NOMO-1 (cell line): ENCODE measurements around the gene ASCL3.
"Not testable (repeated sequence)": the region's sequence is repeated elsewhere in the genome, so short reads cannot be mapped to it uniquely, and the experiment has no call there.

Source experiments
- DNase-seq, 2 experiments: peaks; one replicate each; lab custom pipeline; 2025; ENCODE audit not compliant: unreplicated experiment in 2 of 2; lab: John Stamatoyannopoulos, UW

ASCL3 gene, protein sequence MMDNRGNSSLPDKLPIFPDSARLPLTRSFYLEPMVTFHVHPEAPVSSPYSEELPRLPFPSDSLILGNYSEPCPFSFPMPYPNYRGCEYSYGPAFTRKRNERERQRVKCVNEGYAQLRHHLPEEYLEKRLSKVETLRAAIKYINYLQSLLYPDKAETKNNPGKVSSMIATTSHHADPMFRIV

DNA sequence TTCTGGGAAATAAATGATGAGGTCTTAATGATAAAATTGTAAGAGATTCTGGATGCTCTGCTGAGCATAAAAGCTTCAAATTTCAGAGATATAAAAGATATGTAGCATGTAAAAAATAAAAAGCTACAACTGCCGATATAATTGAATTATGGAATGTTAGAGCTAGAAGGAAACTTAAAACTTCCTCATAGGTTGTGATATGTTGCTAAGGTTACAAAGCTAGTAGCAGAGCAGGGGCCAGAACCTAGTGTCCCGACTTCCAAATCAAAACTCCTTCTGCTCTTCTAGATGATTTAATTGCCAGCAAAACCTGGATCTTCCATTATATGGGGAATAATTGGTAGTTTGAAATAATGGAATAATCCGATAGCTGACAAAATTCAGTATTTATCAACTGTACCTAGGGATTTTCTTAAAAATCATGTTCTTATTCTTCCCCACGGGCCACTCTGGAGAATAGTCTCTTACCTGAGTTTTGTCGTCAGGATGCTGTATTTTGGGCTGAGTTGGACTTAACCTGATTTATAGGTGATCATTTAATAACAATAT is at the start of gene ASCL3:
TSS of gene ASCL3 (minus strand) at position 499 of the 549 bp plus-strand sequence. CDS start 4,855 bp downstream, outside the sequence.
- DNase-seq: no peak

DNA sequence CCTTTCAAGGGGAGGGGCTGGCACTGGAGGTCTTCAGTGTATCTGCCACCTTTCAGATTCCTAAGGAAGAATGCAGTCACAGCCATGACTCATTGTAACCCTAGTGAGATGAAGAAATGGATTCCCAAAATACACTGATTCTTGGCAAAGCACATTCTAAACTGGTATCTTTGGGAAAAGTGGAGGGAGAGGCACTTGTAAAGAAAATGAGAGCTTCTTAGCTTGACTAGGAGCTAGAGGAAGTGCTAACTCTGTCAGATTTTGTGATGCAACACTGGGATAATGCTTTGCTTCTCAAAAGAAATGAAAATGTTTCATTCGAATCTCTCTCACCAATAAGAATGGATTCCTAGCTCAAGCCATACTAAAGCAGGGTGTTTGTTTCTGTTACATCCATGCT is 46.6 kb upstream of the ASCL3 start:
- DNase-seq: peak in 1 of 2 experiments; percentile 44

DNA sequence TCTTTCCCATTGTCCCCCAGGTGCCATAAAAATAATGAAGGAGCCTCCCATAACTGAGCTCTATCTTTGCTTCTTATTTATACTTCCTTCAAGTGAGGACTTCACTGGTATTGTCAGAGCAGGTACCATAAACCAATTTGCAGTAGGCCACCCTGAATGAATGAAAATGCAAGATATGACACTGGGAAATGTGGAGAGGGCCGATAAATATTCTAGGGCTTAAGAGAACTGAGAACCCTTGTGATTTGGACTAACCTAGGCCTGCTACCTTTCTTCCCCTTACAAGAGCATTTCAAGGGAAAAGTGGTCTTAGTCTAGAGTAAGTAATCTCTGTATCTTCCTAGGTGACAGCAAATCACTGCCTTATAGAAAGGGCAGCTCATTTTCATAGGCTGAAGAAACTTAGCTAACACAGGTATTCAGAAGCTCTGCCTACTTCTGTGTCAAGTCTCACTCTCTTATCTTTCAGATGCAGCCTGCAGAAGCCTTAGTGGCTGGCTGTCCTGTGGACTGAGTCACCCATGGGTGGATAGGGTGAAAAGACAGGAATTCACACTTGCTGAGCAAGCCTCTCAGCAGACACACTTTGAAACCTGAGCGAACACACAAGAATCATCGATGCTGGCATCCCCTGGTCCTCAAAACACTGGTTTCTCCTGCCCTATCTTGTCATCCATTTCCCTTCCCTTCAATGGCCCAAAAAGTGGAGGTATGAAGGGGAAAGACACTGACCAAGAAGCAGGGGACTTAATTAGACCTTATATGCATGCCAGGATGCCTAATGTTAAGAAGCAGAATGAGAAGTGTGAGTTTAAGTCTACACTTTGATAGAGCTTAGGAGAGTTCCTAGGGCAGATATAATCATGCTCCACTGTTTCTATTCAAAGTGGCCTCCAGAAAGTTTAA is 45.8 kb upstream of the ASCL3 start:
- DNase-seq: no peak

DNA sequence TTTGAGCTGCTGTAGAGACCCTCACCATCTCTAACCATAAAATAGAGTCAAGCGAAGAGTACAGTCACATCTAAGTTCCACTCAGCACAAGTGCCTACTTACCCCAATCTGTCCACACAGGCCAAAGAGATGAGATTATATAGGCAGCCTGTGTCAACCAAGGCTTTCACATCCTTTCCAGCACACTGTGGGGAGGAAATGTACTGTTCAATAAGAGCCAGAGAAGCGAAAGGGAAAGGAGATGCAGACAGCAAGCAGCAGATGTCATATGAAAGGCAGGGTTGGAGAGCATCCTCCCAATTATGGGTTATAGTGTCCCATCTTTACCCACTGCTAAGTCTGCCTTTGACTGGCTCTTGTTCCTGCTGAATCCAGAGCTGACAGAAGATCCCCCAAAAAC is 44.6 kb upstream of the ASCL3 start:
- no peak for DNase-seq

DNA sequence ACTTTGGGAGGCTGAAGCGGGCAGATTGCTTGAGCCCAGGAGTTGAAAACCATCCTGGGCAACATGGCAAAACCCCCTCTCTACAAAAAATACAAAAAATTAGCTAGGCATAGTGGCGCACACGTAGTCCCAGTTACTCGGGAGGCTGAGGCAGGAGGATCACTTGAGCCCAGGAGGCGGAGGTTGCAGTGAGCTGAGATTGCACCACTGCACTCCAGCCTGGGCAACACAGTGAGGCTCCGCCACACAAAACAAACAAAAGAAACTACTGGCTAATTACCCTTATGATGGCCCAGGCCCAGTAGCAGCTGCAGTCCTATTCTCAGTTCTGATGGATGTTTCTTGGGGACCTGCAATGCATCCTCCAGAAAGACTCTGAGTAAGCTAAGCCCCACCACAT is 44.0 kb upstream of the ASCL3 start:
- DNase-seq: not testable (repeated sequence)

DNA sequence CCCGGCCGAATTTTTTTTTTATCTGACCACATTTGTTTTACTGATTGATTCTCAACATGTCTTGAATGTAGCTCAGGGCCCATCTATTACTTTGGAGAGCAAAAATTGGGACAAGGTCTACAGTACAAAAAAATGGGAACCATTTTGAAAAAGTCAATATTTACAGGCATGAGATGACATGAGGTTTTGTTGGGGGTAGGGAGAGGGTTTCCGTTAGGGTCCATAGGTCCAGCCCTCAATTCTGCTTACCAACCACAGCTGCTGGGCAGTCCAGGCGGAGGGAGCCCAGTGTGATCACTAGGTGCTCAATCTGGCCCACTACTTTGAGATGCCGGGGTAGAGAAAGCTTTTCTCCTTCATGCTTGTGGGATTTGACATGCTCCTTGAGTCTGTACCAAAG is 42.6 kb upstream of the ASCL3 start:
- DNase-seq: no peak

DNA sequence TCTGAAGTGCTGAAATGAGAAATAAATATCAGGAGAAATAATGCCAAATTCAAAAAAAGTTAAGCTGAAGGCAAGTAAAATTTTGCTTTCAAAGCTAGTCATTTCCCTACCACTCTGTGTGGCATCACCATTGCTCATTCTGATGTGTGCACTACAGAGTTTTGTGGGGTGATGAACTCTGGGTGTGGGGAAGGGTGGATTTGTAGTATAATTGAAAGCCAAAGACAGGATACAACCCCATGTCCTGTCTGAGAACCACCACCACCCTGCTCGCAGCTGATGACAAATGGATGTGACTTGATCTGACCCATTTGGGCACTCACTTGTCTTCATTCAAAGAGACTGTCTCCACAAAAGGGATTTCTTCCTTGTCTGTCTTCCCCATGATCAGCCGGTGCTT is 40.7 kb upstream of the ASCL3 start:
- DNase-seq: no peak

DNA sequence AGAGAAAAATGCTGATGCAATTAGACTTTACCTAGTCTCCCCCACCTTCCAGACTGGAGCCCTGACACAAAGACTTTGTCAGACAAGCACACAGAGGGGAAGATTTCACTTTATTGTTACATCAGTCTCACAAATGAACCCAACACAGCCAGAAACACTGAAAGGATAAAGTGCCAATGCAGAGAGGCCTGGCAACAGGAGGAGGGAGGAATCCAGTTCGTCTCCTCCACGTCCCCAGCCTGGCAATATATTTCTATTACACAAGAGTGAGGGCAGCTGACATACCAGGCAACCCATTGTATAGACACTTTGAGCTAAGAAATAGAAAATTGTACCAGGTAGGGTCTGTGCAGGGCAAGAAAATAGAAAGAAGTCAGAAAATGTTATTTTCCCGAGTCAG is 37.7 kb upstream of the ASCL3 start:
- DNase-seq: no peak

DNA sequence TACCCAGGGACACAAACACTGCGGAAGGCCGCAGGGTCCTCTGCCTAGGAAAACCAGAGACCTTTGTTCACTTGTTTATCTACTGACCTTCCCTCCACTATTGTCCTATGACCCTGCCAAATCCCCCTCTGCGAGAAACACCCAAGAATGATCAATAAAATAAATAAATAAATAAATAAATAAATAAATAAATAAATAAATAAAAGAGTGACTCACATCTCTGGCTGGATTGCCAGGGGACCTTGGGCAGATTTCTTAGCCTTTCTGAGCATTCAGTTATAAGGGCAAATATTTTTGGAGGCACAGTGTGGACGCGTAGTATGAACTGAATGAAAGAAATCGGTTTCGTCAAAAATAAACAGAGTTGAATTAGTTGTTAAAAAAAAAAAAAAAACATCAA is 36.5 kb upstream of the ASCL3 start:
- not testable (repeated sequence) for DNase-seq

DNA sequence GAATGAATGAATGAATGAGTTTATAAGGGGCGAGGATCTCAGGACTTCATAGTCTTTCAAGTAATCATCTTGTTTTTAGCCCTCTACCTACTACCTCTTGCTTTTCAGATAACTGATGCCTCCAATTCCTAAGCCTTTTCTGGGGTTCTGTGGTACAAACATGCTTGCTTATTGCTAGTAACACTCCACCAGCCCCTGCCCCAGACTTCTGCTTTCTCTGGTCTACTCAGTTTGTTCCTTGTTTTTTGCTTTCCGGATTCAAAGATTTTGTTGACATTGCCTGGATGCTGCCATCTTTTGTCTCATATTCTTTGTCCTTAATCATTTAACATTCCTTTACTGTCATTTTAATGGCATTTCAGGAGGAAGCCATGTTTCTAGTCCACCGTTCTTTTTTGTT is 30.3 kb upstream of the ASCL3 start:
- DNase-seq: no peak

DNA sequence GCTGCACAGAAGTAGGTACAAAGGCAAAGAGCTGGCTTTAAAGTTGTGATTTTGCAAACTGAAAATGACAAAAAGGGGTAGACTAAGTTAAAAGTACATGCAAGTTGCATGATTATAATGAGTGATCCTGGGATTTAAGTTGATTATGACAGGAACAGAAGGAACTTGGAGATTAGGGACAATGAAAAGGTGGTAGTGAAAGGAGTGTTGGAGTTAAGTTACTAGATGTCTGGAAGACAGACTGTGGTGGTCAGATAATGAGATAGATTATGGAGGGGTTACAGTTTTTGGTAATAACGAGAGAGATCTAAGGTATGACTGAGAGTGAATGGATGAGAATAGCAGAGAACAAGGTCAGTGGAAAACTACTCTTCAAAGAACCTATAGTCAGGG is 29.1 kb upstream of the ASCL3 start:
- DNase-seq: no peak

DNA sequence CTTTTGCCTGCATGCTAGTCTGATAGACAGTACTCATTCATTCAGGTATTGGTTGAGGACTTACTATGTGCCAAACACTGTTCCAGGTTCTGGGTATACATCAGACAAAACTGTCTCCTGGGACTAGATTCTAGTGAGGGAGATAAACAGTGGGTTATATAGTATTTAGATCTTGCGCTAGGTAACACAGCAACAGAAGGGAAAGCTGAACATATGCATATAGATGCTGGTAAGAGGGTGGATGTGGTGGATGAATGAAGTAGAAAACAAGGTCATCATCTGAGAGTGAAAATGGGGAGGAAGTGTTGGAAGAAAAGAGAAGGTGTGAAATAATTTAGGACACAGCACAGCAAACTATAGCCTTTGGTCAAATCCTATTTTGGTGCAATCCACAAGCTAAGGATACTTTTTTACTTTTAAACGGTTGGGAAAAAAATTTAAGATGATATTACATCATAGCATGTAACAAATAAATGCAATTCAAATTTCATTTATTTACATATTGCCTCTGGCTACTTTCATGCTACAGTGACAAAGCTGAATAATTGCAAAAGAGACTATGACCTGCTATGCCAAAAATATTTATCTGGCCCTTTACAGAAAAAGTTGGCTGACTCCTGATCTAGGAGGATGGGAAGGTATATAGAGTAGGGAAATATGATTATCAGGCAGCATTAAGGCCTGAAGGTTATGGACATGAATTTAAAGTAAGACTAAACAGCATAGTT is 28.5 kb upstream of the ASCL3 start:
- DNase-seq: no peak

DNA sequence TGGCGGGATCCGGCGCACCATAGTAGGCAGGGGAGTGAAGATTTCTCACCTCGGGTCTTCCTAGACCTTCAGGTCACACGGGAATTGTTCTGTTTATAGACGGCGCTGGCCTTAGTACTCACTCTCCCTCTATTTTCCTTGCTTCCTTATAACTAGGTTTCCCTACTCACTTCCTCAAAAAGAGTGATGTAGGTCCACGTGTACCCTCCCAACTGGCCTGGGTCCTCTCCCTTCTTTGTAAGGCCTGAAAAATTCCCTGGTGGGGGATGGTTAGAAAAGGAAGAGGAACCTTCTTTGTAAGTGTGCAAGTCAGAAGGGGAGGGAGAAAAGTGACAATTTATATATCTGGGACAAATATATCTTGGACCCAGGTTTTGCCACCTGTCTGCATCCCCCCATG is 24.4 kb upstream of the ASCL3 start:
- DNase-seq: no peak

DNA sequence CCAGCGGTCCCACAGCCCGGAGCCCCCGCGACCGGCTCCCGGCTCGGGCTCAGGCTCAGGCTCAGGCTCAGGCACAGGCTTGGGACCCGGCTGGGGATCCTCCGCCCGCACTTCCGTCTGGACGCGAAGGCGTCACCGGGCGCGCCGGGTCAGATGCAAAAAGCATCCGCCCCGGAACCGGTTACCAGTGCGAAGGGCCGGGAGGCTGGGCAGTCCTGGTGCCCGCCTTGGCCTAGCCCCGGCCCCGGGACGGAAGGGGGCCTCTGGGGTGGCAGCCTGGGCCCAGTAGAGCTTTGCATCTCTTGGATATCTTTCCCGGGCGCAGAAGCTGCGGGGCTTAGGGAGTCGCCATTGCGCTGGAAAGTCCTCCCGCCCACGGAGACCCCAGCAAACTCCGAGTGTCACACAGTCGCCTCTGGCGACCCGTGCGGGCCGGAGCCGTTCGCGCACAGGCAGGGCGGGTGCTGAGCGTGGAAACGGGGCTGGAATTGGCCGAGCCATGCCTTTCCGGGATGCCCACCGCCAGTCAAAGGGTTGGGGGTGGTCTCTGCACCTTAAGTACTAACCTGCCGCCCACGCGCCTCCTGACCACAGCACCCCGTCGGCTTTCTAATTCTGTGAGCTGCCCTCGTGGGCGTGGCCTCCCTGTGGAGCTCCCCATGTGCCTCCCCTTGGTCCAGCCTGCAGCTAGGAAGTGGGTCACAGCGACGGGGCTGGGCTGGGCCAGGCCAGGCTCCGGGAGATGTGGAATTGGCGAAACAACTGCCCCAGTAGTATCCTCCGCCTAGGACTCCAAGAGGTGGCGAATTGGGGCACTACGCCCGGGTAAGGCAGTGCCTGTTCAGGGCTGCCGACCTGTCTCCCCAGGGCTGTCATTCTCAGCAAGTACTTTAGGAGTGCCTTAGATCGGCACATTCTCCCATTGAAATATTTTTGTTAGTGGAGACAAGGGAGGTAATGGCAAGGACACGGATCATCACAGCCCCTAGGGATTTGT is 21.8 kb upstream of the ASCL3 start, which contains the start of gene TMEM9B:
TSS of gene TMEM9B (minus strand) at position 119 of the 997 bp plus-strand sequence. CDS start 129 bp downstream, outside the sequence.
- DNase-seq: peak; percentile 89

DNA sequence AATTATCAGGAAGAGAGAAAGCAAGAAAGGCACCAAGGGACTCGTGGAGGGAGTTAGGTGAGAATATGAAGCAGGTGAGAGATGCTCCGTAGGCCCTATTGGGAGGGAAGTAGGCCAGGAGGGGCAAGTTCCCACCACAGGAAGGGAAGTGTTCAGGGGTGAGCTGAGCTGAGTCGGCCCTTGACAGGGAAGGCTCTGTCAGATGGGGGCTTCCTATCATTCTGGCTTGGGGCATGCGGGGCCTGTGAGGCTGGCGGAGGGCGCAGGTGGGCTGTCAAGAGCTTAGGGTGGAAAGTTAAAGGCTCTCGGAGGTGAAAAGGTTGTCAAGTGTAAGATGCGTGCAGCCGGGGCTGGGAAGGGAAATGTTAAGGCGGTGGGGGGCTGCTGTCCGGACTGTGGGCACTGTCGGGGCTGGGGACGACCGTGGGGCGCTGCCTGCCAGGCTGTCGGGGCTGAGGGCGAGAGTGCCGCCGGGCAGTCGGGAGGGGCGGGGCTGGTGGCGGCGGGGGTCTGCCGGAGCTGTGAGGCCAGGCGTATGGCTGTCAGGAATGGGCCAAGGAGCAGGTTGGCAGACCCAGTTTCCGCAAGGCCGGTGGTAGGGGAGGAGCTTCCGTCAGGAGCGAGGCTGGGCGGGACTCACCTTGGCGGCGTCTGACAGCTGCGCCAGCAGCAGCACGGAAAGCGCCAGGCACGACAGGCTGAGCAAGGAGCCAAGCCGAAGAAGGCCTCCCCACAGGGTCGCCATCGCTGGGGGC is 20.9 kb upstream of the ASCL3 start:
- DNase-seq: peak; percentile 77 to 86

DNA sequence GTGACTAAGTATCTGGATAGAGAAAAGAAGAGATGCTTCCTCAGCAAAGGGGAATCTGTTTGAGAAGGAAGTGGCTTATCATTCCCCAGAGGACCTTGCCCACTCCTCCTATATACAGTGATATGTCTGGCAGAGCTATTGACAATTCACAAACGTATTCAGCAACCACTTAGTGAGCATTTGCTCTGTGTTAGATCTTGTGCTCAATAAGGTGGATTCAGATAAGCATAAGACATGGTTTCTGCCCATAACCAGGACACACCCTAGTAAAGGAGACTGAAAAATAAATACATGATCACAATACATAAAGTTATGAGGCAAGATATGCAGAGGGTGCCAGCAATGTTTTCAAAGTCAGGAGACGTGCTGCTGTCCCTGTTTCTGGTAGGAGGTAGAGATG is 20.0 kb upstream of the ASCL3 start:
- no peak for DNase-seq

DNA sequence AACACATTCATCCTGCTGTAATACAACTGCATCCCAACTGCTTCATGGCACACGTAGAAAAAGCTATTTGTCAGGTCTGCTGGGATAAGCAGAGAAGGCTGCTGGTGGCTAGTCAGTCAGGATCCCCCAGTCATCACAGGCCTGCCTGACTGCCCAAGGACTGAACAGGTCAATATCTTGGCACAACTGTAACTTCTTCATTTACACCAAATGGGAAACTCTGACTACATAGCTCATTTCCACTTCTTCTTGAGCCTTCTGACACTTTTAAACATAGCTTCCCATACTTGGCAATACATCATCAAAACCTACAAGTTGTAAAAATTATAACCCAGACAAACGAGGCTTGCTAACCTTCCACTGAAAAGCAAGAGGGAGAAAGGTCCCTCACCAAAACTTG is 18.6 kb upstream of the ASCL3 start:
- no peak for DNase-seq

DNA sequence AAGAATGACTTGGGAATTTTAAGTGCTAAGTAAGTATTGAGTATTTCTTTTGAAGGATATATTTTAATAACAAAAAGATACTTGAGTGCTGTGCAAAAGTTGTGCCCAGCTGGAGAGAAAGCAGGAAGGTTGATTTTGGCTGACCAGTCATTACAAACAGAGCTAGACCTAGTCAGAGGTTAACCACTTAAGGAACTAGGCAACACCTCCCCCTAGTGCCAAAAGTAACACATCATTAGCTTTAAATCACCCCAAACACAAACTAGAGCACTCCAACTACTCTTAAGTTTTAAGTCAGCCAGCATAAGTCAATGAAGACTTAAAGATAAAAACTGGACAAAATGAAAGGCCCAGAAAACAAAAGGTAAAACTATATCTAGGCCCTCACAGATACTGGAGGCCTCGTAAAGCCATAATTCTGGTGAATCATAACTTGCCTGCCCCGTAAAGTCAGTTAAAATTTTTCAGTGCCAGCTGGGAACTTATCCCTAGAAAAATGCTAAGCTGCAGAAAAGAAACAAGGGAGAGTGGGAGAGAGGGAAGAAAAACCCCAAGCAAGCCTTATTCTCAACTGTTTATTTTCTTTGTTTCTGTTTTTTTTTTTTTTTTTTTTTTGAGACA is 16.8 kb upstream of the ASCL3 start:
- DNase-seq: peak; percentile 24 to 54

DNA sequence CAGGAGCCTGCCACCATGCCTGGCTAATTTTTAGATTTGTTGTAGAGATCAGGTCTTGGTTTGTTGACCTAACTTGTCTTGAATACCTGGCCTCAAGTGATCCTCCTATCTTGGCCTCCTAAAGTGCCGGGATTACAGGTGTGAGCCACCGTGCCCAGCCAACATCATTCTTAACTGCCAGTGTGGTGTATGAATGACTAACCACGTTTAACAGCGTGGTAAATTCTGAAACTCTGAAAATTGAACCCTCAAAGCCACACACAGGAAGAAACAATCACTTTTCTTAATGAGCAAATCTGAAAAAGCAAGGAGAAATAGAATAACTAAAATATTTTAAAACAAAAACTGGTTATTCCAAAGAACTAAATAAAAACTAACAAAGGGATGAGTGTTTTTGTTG is 14.0 kb upstream of the ASCL3 start:
- DNase-seq: no peak
